ENCODE measurements around the gene CFAP92. TPM values are rescaled to one million over a fixed set of nuclear protein-coding genes. Genes with fewer than 3 reads are reported as not detected.

CFAP92 gene
- total RNA-seq, 1 experiment from 2014 or later: 0.18 TPM

DNA sequence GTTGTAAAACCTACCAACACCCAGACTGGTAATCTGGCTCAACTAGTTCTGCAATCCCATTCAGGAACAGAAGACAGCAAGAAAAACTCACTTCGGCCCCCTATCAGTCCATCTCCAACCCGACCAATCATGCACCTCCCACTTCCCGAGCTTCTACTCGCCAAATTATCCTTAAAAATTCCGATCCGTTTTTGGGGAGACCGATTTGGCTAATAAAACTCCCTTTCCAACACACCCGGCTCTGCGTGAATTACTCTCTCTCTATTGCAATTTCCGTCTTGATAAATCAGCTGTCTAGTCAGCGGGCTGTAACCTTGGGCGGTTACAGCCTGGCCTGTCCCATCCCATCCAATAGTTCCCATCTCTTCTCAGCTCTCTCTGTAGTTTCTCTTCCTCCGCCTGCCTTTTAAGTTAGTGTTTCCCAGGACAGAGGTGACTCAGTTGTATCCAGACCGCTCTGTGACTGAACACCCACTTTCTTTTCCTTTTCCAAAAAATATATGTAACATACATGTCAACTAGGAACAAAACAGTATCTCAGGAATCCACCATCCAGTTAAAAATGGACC is 115.2 kb downstream of the CFAP92 start:
- DNase-seq (ENCODE audit: low read depth, low spot score) (no peak), ATAC-seq (peak; percentile 36)
- Histone ChIP-seq H3K27me3 (ENCODE audit: control insufficient read depth, insufficient read depth, low read length) (no peaks in the 10 kb centered on the region), H3K4me1 (ENCODE audit: control insufficient read depth, insufficient read depth, low read length) (peaks cover 24% of the 10 kb centered on the region), H3K4me3 (ENCODE audit: low read depth in 2 of 2, low read length in 2 of 2) (peak overlapping the region; percentile 94 to 97), H3K9me3 (ENCODE audit: control insufficient read depth, insufficient read depth, low read depth, low read length) (no peaks in the 10 kb centered on the region), H3K27ac (ENCODE audit: low read length) (peak overlapping the region; percentile 100), H3K36me3 (ENCODE audit: control insufficient read depth, insufficient read depth, low read length) (no peaks in the 10 kb centered on the region; the same call in 1 of the 2 replicates)
- POLR2A ChIA-PET: interaction anchor here (0.6 to 0.7 kb wide), 3 partner anchors 13 to 352 kb away, joined by 4 to 5 read pairs (median 4); no protein-coding TSS in a partner anchor
- intact Hi-C loops (cut with micrococcal nuclease; ENCODE audit: unreplicated experiment): no loop called here
- TSS peak; percentile 98 for BruUV-seq (replicated peaks)
- in situ Hi-C loops (cut with HindIII; ENCODE audit: low pct_unique_long_range_greater_than_20kb, low sequenced_read_pairs): no loop called here
- CTCF ChIA-PET: no interaction called here
- no peak for TF ChIP-seq POLR2AphosphoS5 (IDR thresholded peaks at IDR 0.05; ENCODE audit: low read depth, low read length)
- TF ChIP-seq SIN3A (IDR thresholded peaks at IDR 0.05; ENCODE audit: borderline replicate concordance, insufficient read depth, low read depth, low read length): no peak
- TF ChIP-seq, protein P1, sequence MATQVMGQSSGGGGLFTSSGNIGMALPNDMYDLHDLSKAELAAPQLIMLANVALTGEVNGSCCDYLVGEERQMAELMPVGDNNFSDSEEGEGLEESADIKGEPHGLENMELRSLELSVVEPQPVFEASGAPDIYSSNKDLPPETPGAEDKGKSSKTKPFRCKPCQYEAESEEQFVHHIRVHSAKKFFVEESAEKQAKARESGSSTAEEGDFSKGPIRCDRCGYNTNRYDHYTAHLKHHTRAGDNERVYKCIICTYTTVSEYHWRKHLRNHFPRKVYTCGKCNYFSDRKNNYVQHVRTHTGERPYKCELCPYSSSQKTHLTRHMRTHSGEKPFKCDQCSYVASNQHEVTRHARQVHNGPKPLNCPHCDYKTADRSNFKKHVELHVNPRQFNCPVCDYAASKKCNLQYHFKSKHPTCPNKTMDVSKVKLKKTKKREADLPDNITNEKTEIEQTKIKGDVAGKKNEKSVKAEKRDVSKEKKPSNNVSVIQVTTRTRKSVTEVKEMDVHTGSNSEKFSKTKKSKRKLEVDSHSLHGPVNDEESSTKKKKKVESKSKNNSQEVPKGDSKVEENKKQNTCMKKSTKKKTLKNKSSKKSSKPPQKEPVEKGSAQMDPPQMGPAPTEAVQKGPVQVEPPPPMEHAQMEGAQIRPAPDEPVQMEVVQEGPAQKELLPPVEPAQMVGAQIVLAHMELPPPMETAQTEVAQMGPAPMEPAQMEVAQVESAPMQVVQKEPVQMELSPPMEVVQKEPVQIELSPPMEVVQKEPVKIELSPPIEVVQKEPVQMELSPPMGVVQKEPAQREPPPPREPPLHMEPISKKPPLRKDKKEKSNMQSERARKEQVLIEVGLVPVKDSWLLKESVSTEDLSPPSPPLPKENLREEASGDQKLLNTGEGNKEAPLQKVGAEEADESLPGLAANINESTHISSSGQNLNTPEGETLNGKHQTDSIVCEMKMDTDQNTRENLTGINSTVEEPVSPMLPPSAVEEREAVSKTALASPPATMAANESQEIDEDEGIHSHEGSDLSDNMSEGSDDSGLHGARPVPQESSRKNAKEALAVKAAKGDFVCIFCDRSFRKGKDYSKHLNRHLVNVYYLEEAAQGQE (IDR thresholded peaks at IDR 0.05; ENCODE audit: insufficient read depth in 1 of 2, low read depth in 2 of 2, low read length in 1 of 2): no peak
- TF ChIP-seq TCF7L2 (IDR thresholded peaks at IDR 0.05; ENCODE audit: low read depth, low read length): no peak
- TF ChIP-seq, protein P2, sequence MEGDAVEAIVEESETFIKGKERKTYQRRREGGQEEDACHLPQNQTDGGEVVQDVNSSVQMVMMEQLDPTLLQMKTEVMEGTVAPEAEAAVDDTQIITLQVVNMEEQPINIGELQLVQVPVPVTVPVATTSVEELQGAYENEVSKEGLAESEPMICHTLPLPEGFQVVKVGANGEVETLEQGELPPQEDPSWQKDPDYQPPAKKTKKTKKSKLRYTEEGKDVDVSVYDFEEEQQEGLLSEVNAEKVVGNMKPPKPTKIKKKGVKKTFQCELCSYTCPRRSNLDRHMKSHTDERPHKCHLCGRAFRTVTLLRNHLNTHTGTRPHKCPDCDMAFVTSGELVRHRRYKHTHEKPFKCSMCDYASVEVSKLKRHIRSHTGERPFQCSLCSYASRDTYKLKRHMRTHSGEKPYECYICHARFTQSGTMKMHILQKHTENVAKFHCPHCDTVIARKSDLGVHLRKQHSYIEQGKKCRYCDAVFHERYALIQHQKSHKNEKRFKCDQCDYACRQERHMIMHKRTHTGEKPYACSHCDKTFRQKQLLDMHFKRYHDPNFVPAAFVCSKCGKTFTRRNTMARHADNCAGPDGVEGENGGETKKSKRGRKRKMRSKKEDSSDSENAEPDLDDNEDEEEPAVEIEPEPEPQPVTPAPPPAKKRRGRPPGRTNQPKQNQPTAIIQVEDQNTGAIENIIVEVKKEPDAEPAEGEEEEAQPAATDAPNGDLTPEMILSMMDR (IDR thresholded peaks at IDR 0.05): no peak

DNA sequence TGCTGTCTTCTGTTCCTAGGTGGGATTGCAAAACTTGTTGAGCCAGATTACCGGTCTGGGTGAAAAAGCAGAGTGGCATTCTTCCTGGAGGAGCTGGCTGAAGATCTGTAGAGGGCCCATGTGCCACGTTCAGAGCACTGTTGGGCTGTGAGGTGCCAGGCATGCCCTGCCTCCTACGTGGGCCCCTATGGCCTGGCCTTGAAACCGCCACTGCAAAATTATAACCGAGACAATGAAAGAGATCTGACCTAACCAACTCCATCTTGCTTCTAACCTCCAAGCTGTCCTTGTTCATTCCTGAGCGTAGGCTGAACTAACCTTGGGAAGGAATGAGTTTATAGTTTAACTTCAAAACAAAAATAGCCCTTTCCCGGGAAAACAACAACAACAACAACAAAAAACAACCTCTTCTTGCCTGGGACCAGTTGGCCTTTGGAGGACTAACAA is 115.8 kb downstream of the CFAP92 start:
- Histone ChIP-seq H3K27ac (ENCODE audit: low read length) (peak overlapping the region; percentile 100), H3K9me3 (ENCODE audit: control insufficient read depth, insufficient read depth, low read depth, low read length) (no peaks in the 10 kb centered on the region), H3K4me3 (ENCODE audit: low read depth in 2 of 2, low read length in 2 of 2) (peak overlapping the region; percentile 94 to 97), H3K4me1 (ENCODE audit: control insufficient read depth, insufficient read depth, low read length) (peaks cover 24% of the 10 kb centered on the region), H3K36me3 (ENCODE audit: control insufficient read depth, insufficient read depth, low read length) (no peaks in the 10 kb centered on the region; the same call in 1 of the 2 replicates), H3K27me3 (ENCODE audit: control insufficient read depth, insufficient read depth, low read length) (no peaks in the 10 kb centered on the region)
- in situ Hi-C loops (cut with HindIII; ENCODE audit: low pct_unique_long_range_greater_than_20kb, low sequenced_read_pairs) (no loop called here), intact Hi-C loops (cut with micrococcal nuclease; ENCODE audit: unreplicated experiment) (no loop called here)
- ChIA-PET CTCF (no interaction called here), POLR2A (no interaction called here)
- DNase-seq (ENCODE audit: low read depth, low spot score) (no peak), ATAC-seq (no peak)
- BruUV-seq (replicated peaks): no TSS peak
- TF ChIP-seq TCF7L2 (IDR thresholded peaks at IDR 0.05; ENCODE audit: low read depth, low read length): no peak
- TF ChIP-seq POLR2AphosphoS5 (IDR thresholded peaks at IDR 0.05; ENCODE audit: low read depth, low read length): no peak
- TF ChIP-seq, protein P1 (IDR thresholded peaks at IDR 0.05; ENCODE audit: insufficient read depth in 1 of 2, low read depth in 2 of 2, low read length in 1 of 2): no peak
- no peak for TF ChIP-seq SIN3A (IDR thresholded peaks at IDR 0.05; ENCODE audit: borderline replicate concordance, insufficient read depth, low read depth, low read length)
- TF ChIP-seq, protein P2 (IDR thresholded peaks at IDR 0.05): no peak

All from Panc1 (cell line).